Transverse colon (tissue), 4 donors: ENCODE results near the gene CCL16. TPM values are rescaled to one million over a fixed set of nuclear protein-coding genes. Genes with fewer than 3 reads are reported as not detected.

Experiments used
- DNase-seq: peaks from one replicate; pipeline ENCODE4 v3.0.0-alpha.2; 2019
- H3K27ac ChIP-seq, 4 donors: fragments of 200-600 bp; sonication (generic); 2 replicates each; pipeline ENCODE4 v1.5.1; 2016 to 2018; ENCODE audit warnings: inconsistent platforms in 4 of 4
- H3K27me3 ChIP-seq: fragments of 200-600 bp; sonication (generic); 2 replicates; pipeline ENCODE4 v1.5.1; 2017; ENCODE audit warnings: inconsistent platforms
- H3K36me3 ChIP-seq, 4 donors: fragments of 200-600 bp; sonication (generic); 2 replicates each; pipeline ENCODE4 v1.5.1; 2017 to 2019; ENCODE audit warnings: inconsistent platforms in 4 of 4
- H3K4me1 ChIP-seq, 4 donors: fragments of 200-600 bp; sonication (generic); 2 replicates each; pipeline ENCODE4 v1.5.1; 2017 to 2020; ENCODE audit warnings: inconsistent platforms in 4 of 4
- H3K4me3 ChIP-seq, 4 donors: fragments of 200-600 bp; sonication (generic); 1 replicate in 1 of 4; 2 replicates in 3 of 4; pipeline versions ENCODE4 v1.5.1 to v1.6.1; 2017 to 2019; ENCODE audit warnings: inconsistent platforms in 4 of 4
- H3K9me3 ChIP-seq, 2 donors: fragments of 200-600 bp; sonication (generic); 2 replicates each; pipeline ENCODE4 v1.5.1; 2017 to 2019; ENCODE audit warnings: inconsistent platforms in 2 of 2
- EP300 ChIP-seq: sonication (generic); formaldehyde crosslinking; IDR thresholded peaks from one replicate; pipeline ENCODE4 v1.6.1; 2017; ENCODE audit warnings: antibody characterized with exemption, low read depth
- POLR2A ChIP-seq: fragments of 450-650 bp; IDR thresholded peaks from one replicate; pipeline ENCODE4 v1.6.1; 2016; ENCODE audit warnings: antibody characterized with exemption, mild to moderate bottlenecking, moderate library complexity
- POLR2AphosphoS5 ChIP-seq, 3 donors: sonication (generic); formaldehyde crosslinking; IDR thresholded peaks; one replicate each; pipeline ENCODE4 v1.6.1; 2016; ENCODE audit warnings: antibody characterized with exemption in 3 of 3
- WGBS, 2 donors: methylation state at CpG; one replicate each; pipeline ENCODE4 v1.1.5; 2018; ENCODE audit warnings: low coverage in 1 of 2; 5-methylcytosine and 5-hydroxymethylcytosine counted together
- in situ Hi-C, 4 donors: fragments of 200-750 bp; cut with MboI; loops; one replicate each; pipeline versions ENCODE4 v1.15.0 to v1.15.1; 2017; ENCODE audit warnings: low sequenced_read_pairs in 3 of 4, low pct_ligation_motif_present in 1 of 4, low pct_unique_long_range_greater_than_20kb in 1 of 4
- intact Hi-C: fragments of 100-400 bp; cut with DNase I; formaldehyde crosslinking; loops from one replicate; pipeline ENCODE4 v1.15.1; 2023; ENCODE audit warnings: low total_unique reads
- total RNA-seq, 4 donors: library from RNA; depleted of rRNA; stranded (reverse); fragments of >200 nt; gene quantifications; one replicate each; pipeline ENCODE4 v1.1.0, GENCODE V29; 2016
- TF ChIP-seq, protein P1 (sequence below), 5 experiments: fragments of 200-600 bp in 3 of 5; fragments of 450-650 bp in 2 of 5; sonication (generic) in 3 of 5; IDR thresholded peaks; 1 replicate in 2 of 5; 2 replicates in 3 of 5; pipeline ENCODE4 v1.5.1; 2016 to 2017; ENCODE audit warnings: antibody characterized with exemption in 5 of 5, inconsistent platforms in 3 of 5, mild to moderate bottlenecking in 2 of 5, moderate library complexity in 1 of 5

The CCL16 gene
- total RNA-seq, 4 donors from 2014 or later = not detected

DNA sequence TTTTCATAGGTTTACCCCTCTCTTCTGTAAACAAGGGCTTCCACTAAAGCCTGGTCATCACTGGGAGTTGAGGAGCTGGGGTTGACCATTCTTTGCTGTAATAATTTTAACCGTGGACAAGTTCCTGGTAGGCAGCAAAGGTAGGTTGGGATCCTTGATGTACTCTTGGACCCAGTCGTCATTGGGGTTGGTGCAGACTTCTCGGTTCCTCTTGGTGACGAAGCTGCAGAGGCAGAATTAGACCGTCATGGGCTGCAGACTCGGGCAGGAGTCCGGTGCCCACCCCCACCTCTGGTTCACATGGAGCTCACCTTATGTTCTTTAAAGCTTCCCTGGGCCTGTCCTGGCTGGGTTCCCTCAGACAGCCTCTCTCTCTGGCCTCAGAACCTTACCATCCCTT, 3.8 kb downstream of the CCL16 start:
- H3K27ac ChIP-seq = no peak overlapping the region
- 86% methylated on average over 7 of the region's 7 CpGs; no CpG with 5 or more reads in 1 of the 2 donors for WGBS, 2 donors
- in situ Hi-C loops = loop anchor here in 2 of 4 donors (10.0 kb wide), 1 partner anchor 167 kb away; no protein-coding TSS in a partner anchor
- no peaks in the 10 kb centered on the region for H3K36me3 ChIP-seq
- no peaks in the 10 kb centered on the region for H3K9me3 ChIP-seq
- H3K27me3 ChIP-seq = no peaks in the 10 kb centered on the region
- no peak overlapping the region for H3K4me3 ChIP-seq
- no peak for DNase-seq
- no peak for TF ChIP-seq EP300
- TF ChIP-seq POLR2AphosphoS5 (IDR thresholded peaks at IDR 0.05) = no peak
- TF ChIP-seq, protein P1, sequence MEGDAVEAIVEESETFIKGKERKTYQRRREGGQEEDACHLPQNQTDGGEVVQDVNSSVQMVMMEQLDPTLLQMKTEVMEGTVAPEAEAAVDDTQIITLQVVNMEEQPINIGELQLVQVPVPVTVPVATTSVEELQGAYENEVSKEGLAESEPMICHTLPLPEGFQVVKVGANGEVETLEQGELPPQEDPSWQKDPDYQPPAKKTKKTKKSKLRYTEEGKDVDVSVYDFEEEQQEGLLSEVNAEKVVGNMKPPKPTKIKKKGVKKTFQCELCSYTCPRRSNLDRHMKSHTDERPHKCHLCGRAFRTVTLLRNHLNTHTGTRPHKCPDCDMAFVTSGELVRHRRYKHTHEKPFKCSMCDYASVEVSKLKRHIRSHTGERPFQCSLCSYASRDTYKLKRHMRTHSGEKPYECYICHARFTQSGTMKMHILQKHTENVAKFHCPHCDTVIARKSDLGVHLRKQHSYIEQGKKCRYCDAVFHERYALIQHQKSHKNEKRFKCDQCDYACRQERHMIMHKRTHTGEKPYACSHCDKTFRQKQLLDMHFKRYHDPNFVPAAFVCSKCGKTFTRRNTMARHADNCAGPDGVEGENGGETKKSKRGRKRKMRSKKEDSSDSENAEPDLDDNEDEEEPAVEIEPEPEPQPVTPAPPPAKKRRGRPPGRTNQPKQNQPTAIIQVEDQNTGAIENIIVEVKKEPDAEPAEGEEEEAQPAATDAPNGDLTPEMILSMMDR (IDR thresholded peaks at IDR 0.05) = no peak
- TF ChIP-seq POLR2A = no peak
- peaks cover 2 to 23% (median 14%) of the 10 kb centered on the region in 4 donors for H3K4me1 ChIP-seq
- intact Hi-C loops = no loop called here

DNA sequence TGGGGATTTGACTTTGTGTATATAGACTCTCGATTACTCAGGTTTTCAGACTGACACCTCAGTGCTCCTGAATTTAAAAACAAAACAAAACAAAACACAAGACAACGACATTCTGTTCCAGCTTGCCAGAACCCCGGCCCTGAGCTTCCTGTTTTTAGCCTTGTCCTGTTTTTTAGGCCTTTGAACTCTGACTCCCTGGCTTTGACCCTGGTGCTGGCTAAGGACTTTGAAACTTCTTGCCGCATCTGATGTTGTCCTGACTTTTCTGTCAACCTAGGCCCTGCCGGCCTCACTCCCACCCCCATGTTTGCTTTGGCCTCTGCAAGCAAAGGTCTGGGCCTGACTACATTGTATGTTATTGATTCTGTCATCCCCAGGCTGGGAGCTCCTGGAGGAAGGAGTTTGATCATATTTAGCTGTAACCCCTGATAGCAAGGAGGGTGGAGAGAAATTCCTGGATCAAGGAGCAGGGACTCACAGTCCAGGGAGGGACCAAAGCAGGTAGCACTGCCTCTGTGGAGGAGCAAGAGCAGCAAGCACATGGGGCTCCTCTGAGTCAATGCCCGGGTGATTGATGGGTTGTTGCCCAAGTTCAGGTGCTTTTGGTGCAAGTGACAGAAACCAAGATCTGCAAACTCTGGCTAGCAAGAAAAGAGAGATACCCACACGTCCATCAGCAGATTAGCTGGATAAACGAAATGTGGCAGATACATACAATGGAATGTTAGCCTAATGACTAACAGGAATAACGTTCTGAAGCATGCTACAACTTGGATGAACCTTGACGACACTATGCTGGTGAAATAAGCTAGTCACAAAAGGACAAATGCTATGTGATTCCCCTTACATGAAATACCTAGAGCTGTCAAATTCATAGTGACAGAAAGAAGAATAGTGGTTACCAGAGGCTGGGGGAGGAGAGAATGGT, 7.7 kb downstream of the CCL16 start:
- H3K36me3 ChIP-seq = no peaks in the 10 kb centered on the region
- H3K9me3 ChIP-seq = no peaks in the 10 kb centered on the region
- in situ Hi-C loops = loop anchor here in 3 of 4 donors (5.0 to 25.0 kb wide), 3 partner anchors 169 to 514 kb away; partner anchors contain the start of gene ZNHIT3 (in 2 of the 3)
- DNase-seq = no peak
- WGBS, 2 donors = 31 to 50% methylated on average over 5 to 10 of the region's 10 CpGs
- H3K4me3 ChIP-seq = no peak overlapping the region
- TF ChIP-seq POLR2AphosphoS5 (IDR thresholded peaks at IDR 0.05) (no peak), POLR2A (no peak), EP300 (no peak)
- TF ChIP-seq, protein P1 (IDR thresholded peaks at IDR 0.05) = no peak
- peaks cover 2 to 26% (median 18%) of the 10 kb centered on the region in 4 donors for H3K4me1 ChIP-seq
- intact Hi-C loops = loop anchor here (5.0 kb wide), 1 partner anchor 509 kb away; no protein-coding TSS in a partner anchor
- no peaks in the 10 kb centered on the region for H3K27me3 ChIP-seq
- peak overlapping the region in 3 of 4 donors; percentile 1 to 47 (median 29) for H3K27ac ChIP-seq

DNA sequence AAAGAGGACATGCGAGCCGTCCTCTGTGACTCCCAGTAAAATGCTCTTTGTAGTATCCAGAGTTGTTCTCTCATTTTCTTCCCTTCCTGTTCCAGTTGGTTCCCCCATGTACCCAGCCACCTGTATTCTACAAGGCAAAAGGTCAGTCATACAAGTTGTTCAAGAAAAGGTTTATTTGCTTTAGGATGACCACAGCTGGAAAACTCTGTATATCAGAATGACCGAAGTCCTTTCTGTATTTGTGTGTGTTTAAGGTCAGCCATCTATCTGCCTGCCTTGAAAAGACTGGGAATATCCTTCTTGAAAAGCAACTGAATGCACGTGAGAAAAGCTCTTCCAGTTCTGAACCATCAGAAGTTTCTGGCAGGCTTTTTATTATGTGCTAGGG, 8.4 kb downstream of the CCL16 start:
- Histone ChIP-seq H3K27me3 (no peaks in the 10 kb centered on the region), H3K4me1 (peaks cover 2 to 26% (median 18%) of the 10 kb centered on the region in 4 donors), H3K9me3 (no peaks in the 10 kb centered on the region), H3K4me3 (no peak overlapping the region), H3K36me3 (no peaks in the 10 kb centered on the region), H3K27ac (peak overlapping the region in 3 of 4 donors; percentile 1 to 47 (median 29))
- intact Hi-C loops (loop anchor here (5.0 kb wide), 1 partner anchor 509 kb away; no protein-coding TSS in a partner anchor), in situ Hi-C loops (loop anchor here in 3 of 4 donors (5.0 to 25.0 kb wide), 3 partner anchors 169 to 514 kb away; partner anchors contain the start of gene ZNHIT3 (in 2 of the 3))
- no peak for DNase-seq
- 28 to 76% methylated on average over 2 to 4 of the region's 4 CpGs for WGBS, 2 donors
- TF ChIP-seq EP300 (no peak), POLR2A (no peak), POLR2AphosphoS5 (IDR thresholded peaks at IDR 0.05) (no peak)
- TF ChIP-seq, protein P1 (IDR thresholded peaks at IDR 0.05) = no peak

DNA sequence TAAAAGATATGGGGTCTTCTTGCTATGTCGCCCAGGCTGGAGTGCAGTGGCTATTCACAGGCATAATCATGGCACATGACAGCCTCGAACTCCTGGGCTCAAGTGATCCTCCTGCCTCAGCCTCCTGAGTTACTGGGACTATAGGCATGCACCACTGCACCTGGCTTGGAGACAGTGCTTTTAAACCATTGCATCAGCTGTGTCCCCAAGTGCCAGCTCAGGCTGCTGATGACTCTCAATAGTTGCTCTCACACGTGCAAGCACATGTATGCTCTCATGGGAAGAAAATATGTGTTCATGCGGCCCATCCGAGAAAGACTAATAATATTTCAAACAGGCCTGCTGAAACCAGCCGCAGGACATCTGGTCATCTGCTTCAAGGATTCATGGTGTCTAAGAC, 8.8 kb downstream of the CCL16 start:
- no peak for TF ChIP-seq POLR2A
- TF ChIP-seq POLR2AphosphoS5 (IDR thresholded peaks at IDR 0.05) = no peak
- no peak for DNase-seq
- H3K4me1 ChIP-seq = peaks cover 2 to 26% (median 18%) of the 10 kb centered on the region in 4 donors
- intact Hi-C loops (loop anchor here (5.0 kb wide), 1 partner anchor 510 kb away; no protein-coding TSS in a partner anchor), in situ Hi-C loops (loop anchor here in 3 of 4 donors (5.0 to 25.0 kb wide), 3 partner anchors 170 to 515 kb away; partner anchors contain the start of gene ZNHIT3 (in 2 of the 3))
- H3K36me3 ChIP-seq = no peaks in the 10 kb centered on the region
- H3K27ac ChIP-seq = peak overlapping the region in 1 of 4 donors; percentile 29
- no peaks in the 10 kb centered on the region for H3K27me3 ChIP-seq
- no peak overlapping the region for H3K4me3 ChIP-seq
- 61% methylated on average over 6 of the region's 6 CpGs; no CpG with 5 or more reads in 1 of the 2 donors for WGBS, 2 donors
- H3K9me3 ChIP-seq = no peaks in the 10 kb centered on the region
